Subcutaneous abdominal adipose tissue (tissue), 5 donors: ENCODE measurements around the gene ARMC3.

Experiments used
- H3K27ac ChIP-seq: one replicate; pipeline ENCODE4 v1.7.0; 2013; ENCODE audit warnings: low read depth, mild to moderate bottlenecking, inconsistent platforms, low read length, moderate library complexity
- H3K27me3 ChIP-seq, 5 donors: one replicate each; pipeline ENCODE4 v1.7.0; 2013; ENCODE audit warnings: low read length in 5 of 5, inconsistent platforms in 1 of 5; ENCODE audit not compliant: control insufficient read depth in 5 of 5, insufficient read depth in 4 of 5
- H3K36me3 ChIP-seq, 5 donors: one replicate each; pipeline ENCODE4 v1.7.0; 2013; ENCODE audit warnings: low read length in 5 of 5; ENCODE audit not compliant: control insufficient read depth in 5 of 5, insufficient read depth in 5 of 5
- H3K4me1 ChIP-seq, 5 donors: one replicate each; pipeline ENCODE4 v1.7.0; 2013; ENCODE audit warnings: low read length in 5 of 5, mild to moderate bottlenecking in 3 of 5, moderate library complexity in 1 of 5; ENCODE audit not compliant: control insufficient read depth in 5 of 5, insufficient read depth in 5 of 5
- H3K4me3 ChIP-seq, 5 donors: one replicate each; pipeline ENCODE4 v1.7.0; 2013; ENCODE audit warnings: low read length in 5 of 5, low read depth in 1 of 5
- H3K9ac ChIP-seq, 5 donors: one replicate each; pipeline ENCODE4 v1.7.0; 2013; ENCODE audit warnings: low read length in 5 of 5, mild to moderate bottlenecking in 4 of 5, moderate library complexity in 3 of 5
- H3K9me3 ChIP-seq, 5 donors: one replicate each; pipeline ENCODE4 v1.7.0; 2013; ENCODE audit warnings: low read length in 5 of 5; ENCODE audit not compliant: control insufficient read depth in 5 of 5
- donor health status: healthy.
- donor health status: healthy.
- donor health status: healthy.
- donor health status: healthy.
- donor health status: healthy.

ARMC3 gene

DNA sequence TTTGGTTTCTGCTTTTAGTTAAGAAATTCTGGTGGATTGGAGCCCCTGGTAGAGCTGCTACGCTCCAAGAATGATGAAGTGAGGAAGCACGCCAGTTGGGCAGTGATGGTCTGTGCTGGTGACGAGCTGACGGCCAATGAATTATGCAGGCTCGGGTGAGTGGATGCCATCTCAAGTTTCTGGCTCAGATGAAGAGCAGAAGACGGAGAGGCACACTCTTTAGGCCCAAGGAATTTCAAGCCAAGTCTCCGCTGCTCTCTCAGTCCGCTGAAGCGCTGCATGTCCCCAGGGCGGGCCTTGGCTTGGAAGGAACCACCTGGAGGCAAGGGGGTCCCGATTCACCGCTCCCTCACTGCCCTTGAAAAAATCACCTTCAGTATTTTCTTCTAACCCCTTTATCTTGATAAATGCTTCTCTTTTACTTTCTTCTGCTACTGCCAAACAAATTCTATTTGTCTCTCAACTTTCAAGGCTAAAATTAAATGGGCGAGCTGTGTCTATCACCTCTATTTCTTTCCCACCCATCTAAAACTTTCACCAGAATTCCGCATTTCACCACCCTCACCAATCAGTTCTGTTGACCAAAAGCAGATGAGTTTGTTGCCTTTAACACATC lies 74.2 kb downstream of the ARMC3 start:
- Histone ChIP-seq H3K36me3 (no peaks in the 10 kb centered on the region), H3K4me3 (no peak overlapping the region), H3K27me3 (peaks cover 0 to 20% (median 14%) of the 10 kb centered on the region in 5 donors), H3K9me3 (no peaks in the 10 kb centered on the region), H3K4me1 (no peaks in the 10 kb centered on the region), H3K9ac (no peak overlapping the region), H3K27ac (no peak overlapping the region)

DNA sequence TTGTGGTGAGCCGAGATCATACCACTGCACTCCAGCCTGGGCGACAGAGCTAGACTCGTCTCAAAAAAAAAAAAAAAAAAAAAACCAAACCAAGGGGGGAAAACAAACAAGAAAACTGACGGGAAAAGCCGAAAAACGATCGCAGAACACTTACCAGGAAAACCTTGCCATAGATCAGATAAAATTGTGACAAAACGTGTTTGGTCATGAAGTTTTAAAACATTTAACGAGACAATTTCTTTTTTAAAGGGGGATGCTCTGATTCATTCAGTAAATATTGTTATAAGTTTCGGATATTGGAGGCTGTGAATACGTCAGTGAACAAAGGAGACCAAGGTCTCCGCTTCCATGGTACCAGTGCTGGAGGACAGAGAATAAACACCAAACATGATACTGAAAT lies 77.3 kb downstream of the ARMC3 start:
- Histone ChIP-seq H3K36me3 (no peaks in the 10 kb centered on the region), H3K4me1 (no peaks in the 10 kb centered on the region), H3K9me3 (no peaks in the 10 kb centered on the region), H3K9ac (no peak overlapping the region), H3K4me3 (no peak overlapping the region), H3K27me3 (peaks cover 0 to 16% (median 10%) of the 10 kb centered on the region in 5 donors), H3K27ac (no peak overlapping the region)

DNA sequence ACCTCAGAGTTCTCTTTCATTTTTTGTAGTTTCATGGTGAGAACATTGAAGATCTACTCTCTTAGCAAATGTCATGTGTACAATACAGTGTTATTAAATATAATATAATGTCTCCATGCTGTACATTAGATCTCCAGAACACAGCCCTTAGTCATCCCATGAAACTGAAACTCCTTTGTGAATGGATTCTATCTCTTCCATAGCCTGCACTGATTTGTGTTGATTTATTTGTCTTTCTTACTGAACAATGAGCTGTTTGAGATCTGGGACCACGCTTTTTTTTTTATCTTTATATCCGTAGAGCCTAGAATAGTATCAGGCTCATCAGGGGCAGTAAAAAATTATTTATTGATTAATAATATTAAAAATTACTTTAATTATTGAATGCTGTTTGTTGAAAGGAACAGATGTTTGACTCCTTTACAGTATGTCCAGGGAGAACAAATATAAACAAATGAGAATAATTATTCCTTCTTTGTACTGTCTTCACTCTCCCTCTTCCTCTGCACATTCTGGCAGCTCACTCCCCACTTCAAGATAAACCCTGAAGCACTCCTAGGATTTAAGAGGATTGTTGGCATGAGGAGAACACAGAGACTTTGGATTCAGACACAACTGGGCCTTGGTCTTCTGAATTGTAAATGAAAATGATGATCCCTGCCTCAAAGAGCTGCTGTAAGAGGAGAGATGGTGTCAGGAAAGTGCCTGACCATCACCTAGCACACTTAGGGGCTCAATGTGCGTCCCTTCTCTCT lies 85.9 kb downstream of the ARMC3 start:
- H3K9ac ChIP-seq: no peak overlapping the region
- peaks cover 0 to 4% (median 0%) of the 10 kb centered on the region in 5 donors for H3K27me3 ChIP-seq
- H3K9me3 ChIP-seq: no peaks in the 10 kb centered on the region

DNA sequence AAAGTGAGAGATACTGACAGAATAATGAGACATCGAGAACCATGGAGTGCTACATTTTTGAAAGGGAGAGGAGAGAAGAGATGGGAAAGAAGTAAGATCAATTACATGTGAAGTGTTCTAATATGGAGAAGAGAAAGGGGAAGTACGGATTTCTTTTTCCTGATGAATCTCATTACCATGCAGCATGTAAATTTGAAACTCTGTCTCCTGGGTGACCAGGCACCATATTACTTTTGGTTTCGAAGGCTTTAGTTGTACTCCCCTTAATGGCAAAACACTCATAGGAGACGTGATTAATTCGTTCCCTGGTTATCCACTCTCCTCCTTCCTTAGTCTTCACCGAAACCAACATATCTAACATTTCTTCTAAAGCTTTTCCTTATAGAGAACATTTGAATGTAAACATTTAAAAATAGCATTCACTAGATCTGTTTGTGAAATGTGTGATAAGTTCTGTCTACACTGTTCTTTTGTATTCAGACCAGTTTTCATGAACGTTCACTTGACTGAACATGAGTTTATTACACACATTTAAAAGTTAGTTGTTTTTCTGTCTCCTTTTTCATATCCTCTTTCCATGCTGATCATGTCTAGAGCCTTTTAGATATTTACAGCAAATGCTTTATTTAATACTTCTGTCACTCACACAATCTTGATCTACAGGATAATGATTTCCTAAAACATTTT lies 87.3 kb downstream of the ARMC3 start:
- no peaks in the 10 kb centered on the region for H3K27me3 ChIP-seq
- no peaks in the 10 kb centered on the region for H3K9me3 ChIP-seq
- H3K36me3 ChIP-seq: no peaks in the 10 kb centered on the region
- H3K9ac ChIP-seq: no peak overlapping the region
- no peaks in the 10 kb centered on the region for H3K4me1 ChIP-seq
- no peak overlapping the region for H3K4me3 ChIP-seq
- H3K27ac ChIP-seq: no peak overlapping the region

More for the DNA sequence above, 85.9 kb downstream of the ARMC3 start:
- Histone ChIP-seq H3K4me3 (no peak overlapping the region), H3K27ac (no peak overlapping the region), H3K36me3 (no peaks in the 10 kb centered on the region), H3K4me1 (no peaks in the 10 kb centered on the region)

DNA sequence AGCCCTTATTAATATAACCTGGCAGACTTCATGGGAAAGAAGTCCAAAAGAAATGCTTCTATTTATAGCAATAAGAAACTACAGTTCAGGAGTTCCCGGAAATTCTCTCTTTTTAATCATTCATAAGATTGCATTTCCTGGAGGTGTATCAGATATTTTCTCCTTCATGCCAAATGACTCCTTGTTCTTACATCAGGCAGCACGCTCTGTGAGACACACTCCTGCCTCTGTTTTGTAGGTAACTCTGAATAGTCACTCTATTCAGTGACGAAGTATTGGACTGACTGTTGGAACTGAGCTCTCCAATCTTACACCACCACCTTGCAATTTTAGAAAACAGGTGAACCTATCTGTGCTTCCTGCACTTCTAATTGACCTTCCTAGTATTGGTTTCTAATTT lies 88.8 kb downstream of the ARMC3 start:
- Histone ChIP-seq H3K9ac (no peak overlapping the region), H3K4me1 (no peaks in the 10 kb centered on the region)

DNA sequence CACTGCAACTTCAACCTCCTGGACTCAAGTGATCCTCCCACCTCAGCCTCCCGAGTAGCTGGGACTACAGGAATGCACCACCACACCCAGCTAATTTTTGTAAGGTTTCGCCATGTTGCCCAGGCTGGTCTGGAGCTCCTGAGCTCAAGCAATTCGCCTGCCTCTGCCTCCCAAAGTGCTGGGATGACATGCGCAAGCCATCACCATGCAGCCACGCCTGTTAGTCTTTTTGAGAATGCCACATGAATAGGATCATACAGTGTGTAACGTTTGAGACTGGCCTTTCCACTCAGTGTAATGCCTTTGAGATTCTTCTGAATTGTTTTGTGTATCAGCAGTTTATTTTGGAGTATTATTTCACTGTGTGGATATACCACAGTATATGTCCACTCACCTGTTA lies 91.8 kb downstream of the ARMC3 start:
- H3K27me3 ChIP-seq: peaks cover 0 to 9% (median 2%) of the 10 kb centered on the region in 5 donors
- no peak overlapping the region for H3K4me3 ChIP-seq
- H3K4me1 ChIP-seq: no peaks in the 10 kb centered on the region
- peaks cover 2 to 9% (median 6%) of the 10 kb centered on the region in 5 donors for H3K9me3 ChIP-seq
- no peak overlapping the region for H3K9ac ChIP-seq
- no peaks in the 10 kb centered on the region for H3K36me3 ChIP-seq
- H3K27ac ChIP-seq: no peak overlapping the region

More for the DNA sequence above, 88.8 kb downstream of the ARMC3 start:
- no peak overlapping the region for H3K4me3 ChIP-seq
- H3K36me3 ChIP-seq: no peaks in the 10 kb centered on the region
- no peaks in the 10 kb centered on the region for H3K27me3 ChIP-seq
- H3K27ac ChIP-seq: no peak overlapping the region
- H3K9me3 ChIP-seq: peaks cover 0 to 3% (median 0%) of the 10 kb centered on the region in 5 donors

DNA sequence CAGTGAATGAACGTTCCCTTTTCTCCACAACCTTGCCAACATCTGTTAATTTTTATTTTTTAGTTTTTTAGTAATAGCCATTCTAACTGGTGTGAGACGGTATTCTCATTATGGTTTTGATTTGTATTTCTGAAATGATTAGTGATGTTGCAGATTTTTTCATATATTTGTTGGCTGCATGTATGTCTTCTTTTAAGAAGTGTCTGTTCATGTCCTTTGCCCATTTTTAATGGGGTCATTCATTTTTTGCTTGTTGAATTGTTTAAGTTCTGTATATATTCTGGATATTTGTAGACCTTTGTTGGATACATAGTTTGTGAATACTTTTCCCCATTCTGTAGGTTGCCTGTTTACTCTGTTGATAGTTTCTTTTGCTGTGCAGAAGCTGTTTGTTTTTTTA lies 93.6 kb downstream of the ARMC3 start:
- H3K27me3 ChIP-seq: peaks cover 0 to 9% (median 2%) of the 10 kb centered on the region in 5 donors
- no peaks in the 10 kb centered on the region for H3K4me1 ChIP-seq
- H3K9ac ChIP-seq: no peak overlapping the region
- H3K9me3 ChIP-seq: peaks cover 2 to 9% (median 6%) of the 10 kb centered on the region in 5 donors
- no peak overlapping the region for H3K27ac ChIP-seq
- H3K4me3 ChIP-seq: no peak overlapping the region
- no peaks in the 10 kb centered on the region for H3K36me3 ChIP-seq

DNA sequence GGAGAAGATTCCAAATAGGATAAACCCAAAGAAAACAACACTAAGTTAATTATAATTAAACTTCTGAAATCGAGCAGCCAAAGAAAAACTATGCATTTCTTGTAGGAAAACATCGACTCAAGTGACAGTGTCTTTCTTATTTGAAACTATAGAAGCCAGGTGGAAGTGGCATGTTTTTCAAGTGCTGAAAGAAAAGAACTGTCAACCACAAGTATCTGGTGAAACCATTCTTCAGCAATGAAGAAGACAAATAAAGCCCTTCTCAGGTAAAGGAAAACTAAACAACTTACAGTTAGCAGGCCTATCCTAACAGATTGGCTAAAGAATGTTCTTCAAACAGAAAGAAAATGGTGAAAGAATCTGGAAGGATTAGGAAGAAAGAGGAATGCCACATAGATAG lies 96.1 kb downstream of the ARMC3 start:
- H3K36me3 ChIP-seq: no peaks in the 10 kb centered on the region
- H3K4me1 ChIP-seq: no peaks in the 10 kb centered on the region
- no peak overlapping the region for H3K4me3 ChIP-seq
- H3K9me3 ChIP-seq: peaks cover 4 to 11% (median 6%) of the 10 kb centered on the region in 5 donors
- H3K27ac ChIP-seq: no peak overlapping the region
- H3K27me3 ChIP-seq: peaks cover 0 to 9% (median 2%) of the 10 kb centered on the region in 5 donors
- H3K9ac ChIP-seq: no peak overlapping the region

DNA sequence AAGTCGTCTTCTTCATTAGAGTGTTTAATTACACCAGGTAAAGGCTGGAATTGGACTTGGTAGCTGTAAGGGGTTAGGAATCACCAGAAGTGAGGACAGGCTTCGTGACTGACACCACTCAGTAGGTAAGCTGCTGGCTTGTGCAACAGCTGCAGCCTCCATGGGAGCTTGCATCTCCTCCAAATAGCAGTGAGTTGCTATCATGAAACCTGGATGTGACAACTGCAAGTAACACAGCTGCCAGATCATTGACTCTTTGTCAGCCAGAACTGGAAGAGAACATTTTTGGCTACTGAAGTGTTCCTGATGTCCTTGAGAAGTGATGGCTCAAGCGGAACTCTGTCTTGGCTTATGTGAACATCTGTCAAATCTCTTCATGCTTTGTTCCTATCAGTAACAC lies 103.5 kb downstream of the ARMC3 start:
- Histone ChIP-seq H3K27ac (no peak overlapping the region), H3K9ac (no peak overlapping the region), H3K36me3 (no peaks in the 10 kb centered on the region), H3K9me3 (peaks cover 0 to 10% (median 2%) of the 10 kb centered on the region in 5 donors), H3K4me1 (no peaks in the 10 kb centered on the region), H3K27me3 (no peaks in the 10 kb centered on the region), H3K4me3 (no peak overlapping the region)

DNA sequence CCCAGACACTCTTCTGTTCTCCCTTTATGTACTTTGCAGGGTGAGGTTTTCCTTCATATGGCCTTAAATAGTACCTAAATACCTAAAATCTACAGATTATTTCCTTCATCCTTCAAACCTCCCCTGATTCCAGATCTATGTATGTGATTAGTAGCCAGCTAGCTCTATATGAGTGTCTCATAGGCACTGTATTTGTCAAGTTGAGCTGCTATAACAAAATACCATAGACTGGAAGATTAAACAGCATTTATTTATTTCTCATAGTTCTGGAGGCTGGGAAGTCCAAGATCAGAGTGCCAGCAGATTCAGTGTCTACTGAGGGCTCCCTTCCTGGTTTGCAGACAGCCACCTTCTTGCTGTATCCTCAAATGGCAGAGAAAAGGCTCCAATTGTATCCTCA lies 106.9 kb downstream of the ARMC3 start:
- H3K27ac ChIP-seq: no peak overlapping the region

More for the DNA sequence above, 106.9 kb downstream of the ARMC3 start:
- Histone ChIP-seq H3K4me3 (no peak overlapping the region), H3K27me3 (no peaks in the 10 kb centered on the region), H3K36me3 (no peaks in the 10 kb centered on the region), H3K4me1 (peaks cover 0 to 2% (median 0%) of the 10 kb centered on the region in 5 donors), H3K9ac (no peak overlapping the region), H3K9me3 (peaks cover 0 to 8% (median under 1%) of the 10 kb centered on the region in 5 donors)
